RCC 7860 (cell line): ENCODE data around the gene TRIM14.
A peak's percentile ranks its signal among the peaks of the same experiment; 100 is the strongest.

ENCODE experiments used
- DNase-seq: peaks from one replicate; pipeline ENCODE4 v3.0.0-alpha.2; 2015; ENCODE audit warnings: low spot score
- FAIRE-seq: peaks from 2 replicates; lab custom pipeline; 2012; peaks lifted over from hg19 to GRCh38; lab: Jason Lieb, UNC

The TRIM14 gene, protein sequence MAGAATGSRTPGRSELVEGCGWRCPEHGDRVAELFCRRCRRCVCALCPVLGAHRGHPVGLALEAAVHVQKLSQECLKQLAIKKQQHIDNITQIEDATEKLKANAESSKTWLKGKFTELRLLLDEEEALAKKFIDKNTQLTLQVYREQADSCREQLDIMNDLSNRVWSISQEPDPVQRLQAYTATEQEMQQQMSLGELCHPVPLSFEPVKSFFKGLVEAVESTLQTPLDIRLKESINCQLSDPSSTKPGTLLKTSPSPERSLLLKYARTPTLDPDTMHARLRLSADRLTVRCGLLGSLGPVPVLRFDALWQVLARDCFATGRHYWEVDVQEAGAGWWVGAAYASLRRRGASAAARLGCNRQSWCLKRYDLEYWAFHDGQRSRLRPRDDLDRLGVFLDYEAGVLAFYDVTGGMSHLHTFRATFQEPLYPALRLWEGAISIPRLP

DNA sequence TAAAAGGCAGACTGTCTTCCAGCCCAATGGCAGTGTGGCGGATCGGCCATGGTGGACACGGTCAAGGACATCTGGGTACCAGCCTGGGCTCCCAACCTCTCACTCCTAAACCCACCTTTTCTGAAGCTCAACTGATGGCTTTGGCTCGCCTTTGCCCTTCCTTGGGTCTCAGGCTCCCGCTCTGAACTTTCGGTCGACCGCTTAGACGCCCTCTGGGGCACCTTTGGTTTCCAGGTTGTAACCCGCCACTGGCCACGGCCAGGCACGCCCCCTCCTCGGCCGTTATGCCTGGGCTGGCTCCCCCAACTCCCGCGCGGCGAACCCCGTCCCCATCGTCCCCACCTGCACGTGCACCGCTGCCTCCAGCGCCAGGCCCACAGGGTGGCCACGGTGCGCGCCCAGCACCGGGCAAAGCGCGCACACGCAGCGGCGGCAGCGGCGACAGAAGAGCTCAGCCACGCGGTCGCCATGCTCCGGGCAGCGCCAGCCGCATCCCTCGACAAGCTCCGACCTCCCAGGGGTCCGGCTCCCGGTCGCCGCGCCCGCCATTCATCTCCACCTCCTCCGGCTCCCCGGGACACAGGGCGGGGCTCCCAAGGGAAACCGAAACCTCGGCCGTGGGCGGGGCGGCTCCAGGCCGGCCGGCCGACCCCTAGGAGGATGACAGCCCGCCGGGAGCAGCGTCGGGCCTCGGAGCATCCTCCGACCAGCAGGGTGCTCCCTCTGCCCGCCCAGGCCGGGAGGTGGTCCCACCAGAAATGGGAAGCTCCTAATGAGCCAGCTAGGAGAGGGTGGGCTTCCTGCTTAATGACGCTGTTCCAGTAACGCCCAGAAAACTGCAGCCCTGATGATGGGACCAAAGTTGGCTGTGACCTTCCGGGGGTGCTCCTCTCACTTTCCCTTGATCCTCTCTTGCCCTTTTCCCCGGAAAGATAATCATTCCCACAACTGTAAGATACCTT is at the start of gene TRIM14:
Gene TRIM14 (minus strand): TSS at position 583 of the 962 bp plus-strand sequence. CDS start 34 bp downstream, at position 549.
- no peak for FAIRE-seq

DNA sequence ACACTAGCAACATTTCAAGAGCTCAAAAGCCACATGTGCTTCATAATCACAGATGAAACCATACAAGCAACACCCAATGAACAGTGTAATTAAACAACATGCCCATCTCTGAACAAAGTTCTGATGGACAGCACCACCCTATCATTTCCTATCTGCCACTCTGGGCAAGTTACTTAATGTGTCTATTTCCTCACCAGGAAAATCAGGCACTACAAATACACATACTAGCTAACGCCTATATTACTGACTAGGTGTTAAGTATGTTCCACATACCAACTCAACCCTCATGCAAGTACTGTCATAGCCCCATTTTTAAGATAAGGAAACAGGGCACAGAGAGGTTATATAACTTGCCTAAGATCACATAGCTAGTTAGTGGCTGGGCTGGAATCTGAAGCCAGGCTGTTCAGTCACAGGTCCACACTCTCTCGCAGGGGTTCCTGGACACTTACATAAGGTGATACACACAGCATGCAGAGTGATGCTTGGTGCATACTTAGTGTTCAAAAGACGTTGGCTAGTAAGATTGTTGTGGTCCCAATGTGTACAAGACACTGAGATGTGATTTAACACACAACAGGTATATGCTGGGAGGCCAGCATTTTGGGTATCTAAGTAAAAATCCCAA is 49.2 kb upstream of the TRIM14 start:
- DNase-seq = no peak
- FAIRE-seq = no peak

More for the DNA sequence above, at the start of gene TRIM14:
- DNase-seq = peak; percentile 46

DNA sequence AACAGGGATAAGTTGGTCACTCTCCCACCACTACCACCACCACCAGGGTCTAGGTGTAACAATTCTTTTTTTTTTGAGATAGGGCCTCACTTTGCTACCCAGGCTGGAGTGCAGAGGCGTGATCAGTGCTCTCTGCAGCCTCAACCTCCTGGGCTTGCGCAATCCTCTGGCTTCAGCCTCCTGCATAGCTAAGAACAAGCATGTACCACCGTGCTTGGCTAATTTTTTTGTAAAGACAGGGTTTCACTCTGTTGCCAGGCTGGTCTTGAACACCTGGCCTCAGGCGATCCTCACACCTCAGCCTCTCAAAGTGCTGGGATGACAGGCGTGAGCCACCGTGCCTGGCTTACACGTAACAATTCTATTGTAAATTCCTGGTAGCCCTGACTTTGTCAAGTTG is 45.9 kb upstream of the TRIM14 start:
- FAIRE-seq (no peak), DNase-seq (no peak)

DNA sequence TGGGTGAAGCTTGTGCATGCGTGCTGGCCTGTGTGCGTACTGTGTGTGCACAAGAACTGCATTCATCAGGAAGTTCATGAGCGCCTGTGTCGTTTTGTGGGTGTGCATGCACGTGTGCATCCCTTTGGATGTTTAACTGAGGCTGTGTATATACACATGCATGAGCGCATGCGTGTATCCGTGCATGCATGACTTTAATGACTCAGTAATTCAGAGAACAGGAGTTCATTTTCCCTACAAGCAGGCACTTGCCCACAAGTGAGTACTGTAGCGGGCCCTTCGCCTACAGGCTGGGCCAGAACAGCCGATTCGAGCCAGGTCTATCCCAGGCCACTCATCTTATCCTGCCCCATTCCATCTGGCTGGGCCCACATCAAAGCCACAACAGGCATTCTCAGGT is 43.6 kb upstream of the TRIM14 start:
- FAIRE-seq = no peak

DNA sequence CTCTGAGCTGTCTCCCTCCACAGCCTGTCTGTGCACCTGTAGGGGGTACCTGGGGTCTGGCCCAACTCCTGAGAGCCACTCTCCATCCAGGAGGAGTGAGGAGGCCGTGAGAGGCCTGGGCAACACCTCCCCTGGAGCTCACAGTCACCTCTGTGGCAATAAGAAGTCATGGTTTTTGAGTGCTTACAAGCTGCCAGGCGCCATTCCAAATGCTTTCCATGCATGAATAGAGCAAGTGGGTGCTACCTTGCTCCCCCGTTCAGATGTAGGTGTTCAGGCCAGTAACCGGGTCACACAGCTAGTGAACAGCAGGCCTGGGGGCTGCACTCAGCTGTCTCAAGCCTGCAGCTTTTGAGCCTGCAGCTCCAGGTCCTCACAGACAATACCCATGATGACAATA is 42.8 kb upstream of the TRIM14 start:
- DNase-seq = no peak
- FAIRE-seq = no peak

More for the DNA sequence above, 43.6 kb upstream of the TRIM14 start:
- DNase-seq = no peak

DNA sequence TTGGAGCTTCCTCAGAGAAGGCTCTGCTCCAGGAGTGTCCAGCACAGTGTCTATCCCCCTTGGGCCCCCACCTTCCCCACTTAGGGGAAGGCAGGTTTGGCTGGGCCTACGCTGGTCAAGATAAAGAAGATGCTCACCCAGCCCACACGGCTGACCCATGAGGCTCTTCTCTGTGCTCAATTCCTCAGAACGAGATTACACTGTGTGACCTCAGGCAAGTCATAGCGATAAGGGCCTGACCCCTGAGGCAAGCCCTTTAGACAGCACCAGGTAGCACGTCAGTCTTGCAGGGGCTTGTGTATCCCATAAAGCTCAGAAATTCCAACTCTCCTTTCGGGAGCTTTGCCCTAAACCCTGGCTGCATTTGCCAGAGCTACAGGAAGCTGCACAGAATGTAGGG is 40.8 kb upstream of the TRIM14 start:
- no peak for FAIRE-seq

DNA sequence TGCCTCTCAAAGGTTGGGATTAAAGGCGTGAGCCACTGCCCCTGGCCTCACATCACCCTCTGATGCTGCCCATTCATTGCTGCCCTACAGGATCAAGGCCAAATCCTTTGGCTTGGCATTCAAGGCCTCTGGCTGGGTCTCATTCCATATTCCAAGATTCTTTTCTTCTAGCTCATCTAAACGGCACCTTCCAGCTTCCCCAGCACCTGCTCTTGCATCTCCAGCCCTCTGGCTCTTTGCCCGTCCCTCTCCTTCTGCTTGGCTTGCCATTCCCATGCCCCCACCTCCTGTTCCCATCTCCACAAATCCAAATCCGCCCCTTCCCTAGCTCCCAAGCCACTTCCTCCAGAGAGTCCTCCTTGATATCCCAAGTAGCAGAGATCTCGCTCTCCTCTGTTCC is 40.3 kb upstream of the TRIM14 start:
- FAIRE-seq = no peak
- DNase-seq = no peak

More for the DNA sequence above, 40.8 kb upstream of the TRIM14 start:
- DNase-seq = no peak

DNA sequence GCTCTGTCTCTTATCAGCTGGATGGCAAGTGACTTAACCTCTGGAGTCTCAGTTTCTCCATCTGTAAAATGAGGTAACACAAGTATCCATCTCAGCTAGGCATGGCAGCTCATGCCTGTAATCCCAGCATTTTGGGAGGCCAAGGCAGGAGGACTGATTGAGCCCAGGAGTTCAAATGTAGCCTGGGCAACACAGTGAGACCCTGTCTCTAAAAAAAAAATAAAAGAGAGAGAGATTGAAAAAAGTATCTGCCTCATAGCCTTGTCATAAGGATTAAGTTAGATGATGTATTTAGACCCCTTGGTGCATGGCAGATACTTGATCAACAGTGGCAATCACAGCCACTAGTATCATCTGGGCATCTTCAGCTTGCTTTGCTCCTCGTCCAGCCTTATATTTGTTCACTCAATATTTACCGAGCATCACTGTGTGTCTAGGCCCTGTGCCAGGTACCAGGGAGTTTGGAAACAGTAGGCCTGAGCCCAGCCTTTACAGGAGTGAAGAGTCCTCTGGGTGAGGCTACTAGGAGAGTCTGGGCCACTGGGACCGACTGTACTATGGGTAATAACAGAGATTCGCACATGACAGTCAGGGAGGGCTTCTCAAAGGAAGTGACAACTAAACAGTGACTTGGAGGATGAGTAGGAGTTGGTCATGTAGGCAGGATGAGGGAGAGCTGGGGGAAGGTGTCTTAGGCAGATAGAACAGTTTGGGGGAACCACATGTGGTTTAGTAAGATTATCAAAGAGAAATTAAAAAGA is 39.2 kb upstream of the TRIM14 start:
- no peak for DNase-seq
- no peak for FAIRE-seq

DNA sequence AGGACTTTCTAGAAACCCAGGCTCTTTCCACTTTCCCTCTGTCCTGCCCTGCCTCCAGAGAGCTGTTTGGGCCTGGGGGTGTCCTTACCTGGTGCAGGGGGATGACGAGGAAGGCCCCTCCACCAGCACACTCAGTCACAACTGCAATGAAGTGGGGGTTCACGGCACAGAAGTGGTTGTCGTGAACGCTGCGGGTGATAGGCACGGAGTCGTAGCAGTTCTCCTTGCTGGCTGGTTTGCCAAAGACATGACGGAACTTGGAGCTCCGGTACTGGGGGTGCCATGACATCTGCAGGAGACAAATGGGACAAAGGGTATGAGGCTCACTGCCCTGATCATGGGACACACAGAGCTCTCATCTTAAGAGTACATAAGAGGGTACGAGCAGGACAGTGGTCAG is 38.4 kb upstream of the TRIM14 start:
- FAIRE-seq (no peak), DNase-seq (no peak)

DNA sequence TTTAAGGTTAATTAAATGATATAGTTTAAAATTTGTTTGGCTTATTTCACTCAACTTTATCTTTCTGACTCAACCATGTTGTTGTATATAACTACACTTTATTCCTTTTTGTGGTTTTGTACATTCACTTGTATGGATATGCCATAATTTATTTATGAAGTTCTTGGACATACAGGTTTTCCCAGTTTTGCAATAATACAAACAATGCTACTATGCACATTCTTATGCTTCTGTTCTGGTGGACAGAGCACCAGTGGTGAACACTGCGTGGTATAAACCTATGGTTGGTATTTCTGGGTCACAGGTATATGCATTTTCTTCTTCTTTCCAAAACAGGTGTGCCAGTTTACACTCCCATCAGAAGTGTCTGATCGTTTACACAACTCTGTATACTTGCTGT is 35.7 kb upstream of the TRIM14 start:
- FAIRE-seq (no peak), DNase-seq (no peak)

DNA sequence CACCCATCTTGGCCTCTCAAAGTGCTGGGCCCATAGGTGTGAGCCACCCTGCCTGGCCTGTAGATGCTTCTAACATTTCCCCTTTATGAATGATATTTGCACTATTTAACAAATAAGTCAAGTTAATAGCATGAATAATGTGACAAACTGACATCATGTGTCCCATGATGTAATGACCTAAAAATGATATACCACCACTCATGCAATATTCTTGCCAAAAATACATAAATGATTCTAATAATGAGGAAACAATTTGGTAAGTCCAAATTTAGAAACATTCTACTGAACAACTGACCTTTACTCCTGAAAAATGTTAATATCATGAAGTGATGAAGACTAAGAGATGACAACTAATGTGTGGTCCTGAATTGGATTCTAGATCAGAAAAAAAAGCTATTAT is 33.5 kb upstream of the TRIM14 start:
- FAIRE-seq = no peak
- no peak for DNase-seq

DNA sequence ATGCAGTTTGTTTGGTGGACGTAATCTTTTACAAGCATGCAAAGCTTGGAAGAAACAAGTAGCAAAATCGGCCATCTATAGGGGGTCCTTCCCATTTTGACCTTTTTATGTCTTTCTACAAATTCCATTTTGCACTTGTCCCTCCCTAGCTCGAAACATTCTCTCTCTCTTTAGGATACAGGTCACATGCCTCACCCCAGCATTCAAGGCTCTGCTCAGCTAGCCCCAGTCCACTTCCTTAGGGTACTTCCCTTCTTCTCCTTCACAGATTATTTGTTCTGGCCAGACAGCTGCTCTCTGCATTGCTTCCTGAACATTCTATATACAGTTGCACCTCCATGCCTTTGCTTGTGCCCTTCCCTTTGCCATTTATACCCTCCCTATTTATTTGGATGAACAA is 31.7 kb upstream of the TRIM14 start:
- FAIRE-seq (no peak), DNase-seq (no peak)

DNA sequence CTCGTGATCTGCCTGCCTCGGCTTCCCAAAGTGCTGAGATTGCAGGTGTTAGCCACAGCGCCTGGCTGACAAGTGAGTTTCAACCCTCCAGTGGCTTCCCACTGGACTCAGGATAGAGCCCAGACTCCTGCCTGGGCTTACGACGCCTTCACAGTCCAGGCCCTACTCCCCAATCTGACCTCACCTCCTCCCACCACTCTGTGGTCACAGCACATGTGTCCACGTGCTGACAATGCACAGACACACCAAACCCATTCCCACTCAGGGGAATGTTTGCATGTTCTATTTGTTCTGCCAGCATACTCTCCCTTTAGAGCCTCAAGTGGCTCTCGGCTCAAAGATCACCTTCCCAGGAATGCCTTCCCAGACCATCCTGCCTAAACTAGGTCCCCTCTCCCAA is 31.1 kb upstream of the TRIM14 start:
- FAIRE-seq = no peak
- no peak for DNase-seq

DNA sequence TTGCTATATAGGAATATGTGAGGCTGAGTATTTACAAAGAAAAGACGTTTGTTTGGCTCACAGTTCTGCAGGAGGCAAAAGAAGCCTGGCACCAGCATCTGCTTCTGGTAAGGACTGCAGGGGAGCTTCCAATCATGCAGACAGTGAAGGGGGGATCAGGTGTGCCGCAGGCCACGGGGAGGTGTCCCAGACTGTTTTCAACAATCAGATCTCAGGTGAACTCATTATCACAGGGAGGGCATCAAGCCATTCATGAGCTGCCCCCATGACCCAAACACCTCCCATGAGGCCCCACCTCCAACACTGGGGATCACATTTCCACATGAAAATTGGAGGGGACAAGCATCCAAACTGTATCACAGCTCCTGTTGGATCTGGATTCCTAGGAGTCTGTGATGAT is 30.4 kb upstream of the TRIM14 start:
- FAIRE-seq (no peak), DNase-seq (no peak)

DNA sequence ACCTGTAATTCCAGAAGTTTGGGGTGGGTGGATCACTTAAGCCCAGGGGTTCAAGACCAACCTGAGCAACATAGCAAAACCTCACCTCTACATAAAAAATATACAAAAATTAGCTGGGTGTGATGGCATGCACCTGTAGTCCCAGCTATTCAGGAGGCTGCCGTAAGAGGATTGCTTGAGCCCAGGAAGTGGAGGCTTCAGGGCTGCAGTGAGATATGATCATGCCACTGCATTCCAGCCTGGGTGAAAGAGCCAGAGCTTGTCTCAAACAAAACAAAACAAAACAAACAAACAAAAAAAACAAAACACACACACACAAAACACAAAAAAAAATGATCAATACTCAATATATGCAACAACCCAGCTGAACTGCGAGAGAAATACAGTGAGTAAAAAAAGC is 29.5 kb upstream of the TRIM14 start:
- FAIRE-seq = no peak
- no peak for DNase-seq

DNA sequence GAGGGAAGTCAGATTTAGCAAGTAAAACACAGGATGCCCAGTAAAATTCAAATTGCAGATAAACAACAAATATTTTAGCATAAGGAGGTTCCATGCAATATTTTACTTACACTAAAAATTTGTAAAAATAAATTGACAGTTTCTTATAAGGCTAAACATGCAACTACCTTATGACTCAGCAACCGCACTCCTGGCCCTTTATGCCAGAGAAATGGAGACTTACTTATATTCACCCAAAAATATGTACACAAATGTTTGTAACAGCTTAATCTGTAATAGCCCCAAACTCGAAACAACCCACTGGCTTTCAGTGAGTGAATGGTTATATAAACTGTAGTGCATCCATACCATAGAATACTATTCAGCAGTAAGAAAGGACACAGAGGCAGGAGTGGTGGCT is 28.6 kb upstream of the TRIM14 start:
- no peak for FAIRE-seq

DNA sequence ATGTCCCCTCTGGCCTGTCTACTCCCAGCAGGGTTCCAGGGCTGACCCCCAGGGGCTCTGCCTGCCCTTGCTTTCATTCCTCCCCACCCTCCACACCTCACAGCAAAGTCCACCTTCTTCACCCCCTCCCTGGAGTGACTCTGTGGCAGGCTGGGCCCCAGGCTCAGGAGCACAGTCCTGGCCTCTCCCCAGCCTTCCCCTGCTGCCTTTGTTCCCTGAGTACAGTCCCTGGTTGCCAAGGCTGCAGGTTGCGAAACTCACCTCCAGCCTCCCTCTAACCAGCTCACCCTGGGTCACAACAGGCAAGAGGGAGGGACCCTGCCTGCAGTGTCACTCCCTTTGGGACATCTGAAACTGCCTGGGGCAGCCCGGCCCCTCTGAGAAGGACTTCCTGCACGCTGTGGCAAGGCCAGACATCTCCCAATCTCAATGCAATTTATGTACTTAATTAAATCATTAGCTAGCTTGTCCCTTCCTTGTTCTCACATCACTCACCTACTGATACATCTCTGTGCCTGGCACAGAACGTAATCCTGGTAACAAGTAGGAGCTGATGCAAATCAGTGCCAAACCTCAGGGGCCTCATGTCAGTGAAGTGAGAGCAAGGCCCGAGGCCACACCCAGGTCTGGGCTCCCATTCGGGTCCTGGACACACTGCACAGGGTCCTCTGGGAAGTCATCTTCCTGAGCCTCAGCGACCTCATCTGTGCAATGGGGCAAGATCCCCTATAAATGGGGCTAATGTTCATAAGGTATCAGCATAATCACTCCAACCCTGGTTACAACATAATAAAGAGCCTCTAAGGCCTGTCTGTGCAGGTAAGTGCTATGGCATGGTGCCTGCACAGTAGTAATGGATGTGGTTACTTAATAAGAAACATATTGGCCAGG is 27.3 kb upstream of the TRIM14 start:
- FAIRE-seq = no peak

More for the DNA sequence above, 28.6 kb upstream of the TRIM14 start:
- DNase-seq = no peak

DNA sequence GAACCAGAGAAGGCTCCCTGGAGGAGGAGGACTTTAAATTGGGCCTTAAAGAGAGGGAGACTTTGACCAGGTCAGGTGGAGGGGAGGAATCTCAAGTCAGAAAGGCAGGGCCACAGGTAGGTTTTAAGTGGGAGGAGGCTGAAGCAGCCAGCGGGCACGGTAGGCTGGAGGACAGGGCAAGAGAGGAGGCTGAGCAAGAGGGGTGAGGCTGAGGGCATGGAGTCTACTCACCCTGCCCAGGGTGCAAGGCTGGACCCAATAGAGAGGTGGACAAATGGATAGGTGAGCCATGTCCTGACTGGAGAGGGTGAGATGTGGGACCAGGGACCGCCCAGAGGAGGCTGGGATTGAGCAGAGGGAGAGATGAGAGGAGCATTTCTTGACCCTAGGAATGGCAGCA is 25.6 kb upstream of the TRIM14 start:
- no peak for FAIRE-seq
- DNase-seq = no peak

More for the DNA sequence above, 27.3 kb upstream of the TRIM14 start:
- no peak for DNase-seq

DNA sequence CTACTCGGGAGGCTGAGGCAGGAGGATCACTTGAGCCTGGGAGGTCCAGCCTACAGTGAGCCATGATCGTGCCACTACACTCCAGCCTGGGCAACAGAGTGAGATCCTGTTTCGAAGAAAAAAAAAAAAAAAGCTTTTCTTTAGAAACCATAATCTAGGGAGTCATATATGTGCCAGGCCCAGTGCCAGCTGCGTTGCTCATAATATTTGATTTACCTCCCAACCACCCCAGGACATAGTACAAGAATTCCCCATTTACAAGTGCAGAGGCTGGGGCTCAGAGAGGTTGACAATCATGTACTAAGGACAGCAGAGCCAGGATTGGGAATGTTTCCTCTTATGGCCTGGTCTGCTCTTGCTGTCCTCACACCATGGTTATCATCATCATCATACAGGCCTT is 25.1 kb upstream of the TRIM14 start:
- no peak for DNase-seq
- no peak for FAIRE-seq
